ENCODE results near the gene RAP1GAP2. TPM values are rescaled to one million over a fixed set of nuclear protein-coding genes. Genes with fewer than 3 reads are reported as not detected.

The RAP1GAP2 gene
- total RNA-seq, 2 experiments from 2014 or later = 9.4 to 11.0 TPM

DNA sequence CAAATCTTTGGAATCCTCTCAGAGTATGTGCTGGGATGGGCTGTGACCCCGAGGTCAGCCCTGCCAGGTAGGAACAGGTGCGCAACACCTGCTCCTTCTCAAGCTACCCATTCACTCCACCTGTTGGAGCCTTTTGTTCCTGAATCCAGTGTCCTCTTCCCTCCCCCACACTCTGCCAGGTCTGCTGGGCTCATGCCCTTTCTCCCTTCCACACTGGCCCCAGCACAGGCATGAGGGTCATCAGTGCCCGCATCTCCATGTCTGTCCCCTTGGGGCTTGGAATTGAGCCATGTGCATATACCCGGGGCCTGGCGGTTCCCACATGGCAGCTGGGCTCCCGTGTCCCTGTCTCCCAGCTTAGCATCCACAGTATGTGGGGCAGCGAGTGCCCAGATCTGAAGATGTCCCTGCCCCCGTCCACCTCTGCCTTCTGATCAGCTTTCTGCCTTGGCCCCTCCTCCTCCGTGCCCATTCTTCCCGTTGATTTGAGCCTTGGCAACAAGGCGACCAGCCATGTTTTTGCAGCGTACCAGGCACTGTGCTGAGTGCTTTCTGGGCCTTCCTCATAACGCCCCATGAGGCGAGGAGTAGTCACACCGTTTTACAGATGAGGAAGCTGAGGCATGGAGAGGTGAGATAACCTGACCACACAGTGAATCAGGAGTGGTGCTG lies 102.2 kb downstream of the RAP1GAP2 start:
- Mint-ChIP-seq H3K4me1 (ENCODE audit: low read depth) (no peaks in the 10 kb centered on the region), H3K27ac (no peak overlapping the region), H3K4me3 (no peak overlapping the region), H3K9me3 (ENCODE audit: insufficient read depth) (no peaks in the 10 kb centered on the region), H3K36me3 (ENCODE audit: low read depth) (no peaks in the 10 kb centered on the region), H3K27me3 (ENCODE audit: low read depth) (no peaks in the 10 kb centered on the region)
- CTCF ChIA-PET = no interaction called here
- POLR2A ChIA-PET = no interaction called here
- DNase-seq = no peak
- ATAC-seq = no peak

DNA sequence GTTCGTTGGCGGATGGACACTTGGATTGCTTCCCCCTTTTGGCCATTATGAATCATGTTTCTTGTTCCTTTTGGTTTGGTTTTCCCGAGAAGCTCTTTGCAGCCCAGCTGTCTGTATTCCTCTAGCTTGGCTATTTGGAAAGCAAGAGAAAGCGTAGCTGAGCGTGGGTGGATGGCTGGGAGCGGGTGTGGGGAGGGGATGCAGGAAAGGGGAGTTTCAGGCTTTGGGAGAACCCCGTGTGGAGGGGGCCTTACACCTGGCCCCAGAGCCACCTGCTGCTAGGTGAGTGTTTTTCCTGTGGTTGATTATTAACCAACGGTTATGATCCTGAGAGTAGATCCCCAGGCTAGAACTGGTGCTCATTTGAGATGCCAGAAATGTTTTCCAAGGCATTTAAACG lies 103.7 kb downstream of the RAP1GAP2 start:
- no peak overlapping the region for H3K27ac Mint-ChIP-seq
- no peak for DNase-seq
- H3K4me3 Mint-ChIP-seq = no peak overlapping the region
- POLR2A ChIA-PET = no interaction called here
- no peak for ATAC-seq
- no peaks in the 10 kb centered on the region for H3K36me3 Mint-ChIP-seq (ENCODE audit: low read depth)
- no peaks in the 10 kb centered on the region for H3K4me1 Mint-ChIP-seq (ENCODE audit: low read depth)
- H3K27me3 Mint-ChIP-seq (ENCODE audit: low read depth) = no peaks in the 10 kb centered on the region
- no peaks in the 10 kb centered on the region for H3K9me3 Mint-ChIP-seq (ENCODE audit: insufficient read depth)
- CTCF ChIA-PET = no interaction called here

DNA sequence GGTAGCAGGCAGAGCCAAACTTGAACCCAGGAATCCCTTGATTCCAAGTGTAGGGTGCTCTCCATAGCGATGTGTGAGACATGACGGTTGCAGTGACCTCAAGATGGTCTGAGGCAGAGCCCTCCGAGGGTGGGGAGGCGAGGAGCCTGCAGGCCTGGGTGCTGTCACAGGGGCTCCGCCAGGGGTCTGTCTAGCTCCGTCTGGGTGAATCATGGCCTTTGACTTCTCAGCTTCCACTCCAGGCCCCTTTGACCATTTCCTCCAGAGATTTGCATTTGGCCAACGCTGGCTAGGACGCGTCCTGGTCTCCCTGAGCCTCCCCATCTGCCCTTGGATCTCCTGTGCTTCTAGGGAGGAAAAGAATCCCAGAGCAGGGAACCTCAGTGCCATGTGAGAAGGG lies 104.6 kb downstream of the RAP1GAP2 start:
- H3K4me1 Mint-ChIP-seq (ENCODE audit: low read depth) = no peaks in the 10 kb centered on the region
- POLR2A ChIA-PET = no interaction called here

DNA sequence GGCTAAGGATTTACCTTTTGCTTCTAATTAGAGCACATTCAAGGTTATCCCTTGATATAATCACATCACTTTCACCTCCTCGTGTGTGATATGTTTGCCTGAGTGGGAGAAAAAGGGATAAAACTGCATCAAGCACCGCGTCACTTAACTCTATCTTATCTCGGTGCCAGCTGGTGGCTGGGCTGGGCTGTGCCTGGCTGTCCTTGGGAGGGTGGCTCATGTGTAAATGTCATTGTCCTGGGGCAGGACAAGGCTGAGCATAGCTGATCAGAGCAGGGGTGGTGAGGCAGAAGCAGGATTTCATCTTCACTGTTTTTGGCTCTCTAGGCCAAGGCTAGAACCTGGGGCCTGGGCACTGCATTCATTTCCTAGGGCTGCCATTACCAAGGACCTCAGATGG lies 105.3 kb downstream of the RAP1GAP2 start:
- H3K27ac Mint-ChIP-seq = no peak overlapping the region
- POLR2A ChIA-PET = no interaction called here

More for the DNA sequence above, 104.6 kb downstream of the RAP1GAP2 start:
- CTCF ChIA-PET = no interaction called here
- Mint-ChIP-seq H3K4me3 (no peak overlapping the region), H3K9me3 (ENCODE audit: insufficient read depth) (no peaks in the 10 kb centered on the region), H3K36me3 (ENCODE audit: low read depth) (no peaks in the 10 kb centered on the region), H3K27me3 (ENCODE audit: low read depth) (no peaks in the 10 kb centered on the region), H3K27ac (no peak overlapping the region)
- DNase-seq = no peak
- ATAC-seq = no peak

DNA sequence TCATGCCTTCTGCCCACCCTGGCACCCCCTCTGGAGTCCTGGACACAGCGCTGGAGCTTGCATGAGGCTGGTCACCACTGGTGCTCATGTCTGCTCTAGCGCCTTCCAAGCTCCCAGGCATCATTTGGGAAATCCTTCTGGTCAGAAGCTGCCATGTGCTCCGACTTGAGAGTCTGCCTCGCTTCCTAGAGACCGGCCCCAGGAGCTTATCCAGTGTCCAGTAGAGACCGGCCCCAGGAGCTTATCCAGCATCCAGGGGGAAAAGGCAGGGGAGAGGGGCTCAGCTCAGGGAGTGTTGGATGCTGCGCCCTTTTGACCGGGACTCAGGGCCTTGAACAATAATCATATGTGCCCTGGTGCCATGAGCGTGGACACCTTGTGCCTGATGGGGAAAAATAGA lies 106.3 kb downstream of the RAP1GAP2 start:
- Mint-ChIP-seq H3K27me3 (ENCODE audit: low read depth) (no peaks in the 10 kb centered on the region), H3K27ac (no peak overlapping the region), H3K36me3 (ENCODE audit: low read depth) (no peaks in the 10 kb centered on the region), H3K4me1 (ENCODE audit: low read depth) (no peaks in the 10 kb centered on the region), H3K4me3 (no peak overlapping the region), H3K9me3 (ENCODE audit: insufficient read depth) (peaks cover 6% of the 10 kb centered on the region)
- ChIA-PET CTCF (no interaction called here), POLR2A (no interaction called here)
- ATAC-seq (no peak), DNase-seq (no peak)

More for the DNA sequence above, 105.3 kb downstream of the RAP1GAP2 start:
- Mint-ChIP-seq H3K27me3 (ENCODE audit: low read depth) (no peaks in the 10 kb centered on the region), H3K36me3 (ENCODE audit: low read depth) (no peaks in the 10 kb centered on the region), H3K4me3 (no peak overlapping the region), H3K4me1 (ENCODE audit: low read depth) (no peaks in the 10 kb centered on the region), H3K9me3 (ENCODE audit: insufficient read depth) (peaks cover under 1% of the 10 kb centered on the region)
- CTCF ChIA-PET = no interaction called here
- ATAC-seq = no peak
- DNase-seq = no peak

DNA sequence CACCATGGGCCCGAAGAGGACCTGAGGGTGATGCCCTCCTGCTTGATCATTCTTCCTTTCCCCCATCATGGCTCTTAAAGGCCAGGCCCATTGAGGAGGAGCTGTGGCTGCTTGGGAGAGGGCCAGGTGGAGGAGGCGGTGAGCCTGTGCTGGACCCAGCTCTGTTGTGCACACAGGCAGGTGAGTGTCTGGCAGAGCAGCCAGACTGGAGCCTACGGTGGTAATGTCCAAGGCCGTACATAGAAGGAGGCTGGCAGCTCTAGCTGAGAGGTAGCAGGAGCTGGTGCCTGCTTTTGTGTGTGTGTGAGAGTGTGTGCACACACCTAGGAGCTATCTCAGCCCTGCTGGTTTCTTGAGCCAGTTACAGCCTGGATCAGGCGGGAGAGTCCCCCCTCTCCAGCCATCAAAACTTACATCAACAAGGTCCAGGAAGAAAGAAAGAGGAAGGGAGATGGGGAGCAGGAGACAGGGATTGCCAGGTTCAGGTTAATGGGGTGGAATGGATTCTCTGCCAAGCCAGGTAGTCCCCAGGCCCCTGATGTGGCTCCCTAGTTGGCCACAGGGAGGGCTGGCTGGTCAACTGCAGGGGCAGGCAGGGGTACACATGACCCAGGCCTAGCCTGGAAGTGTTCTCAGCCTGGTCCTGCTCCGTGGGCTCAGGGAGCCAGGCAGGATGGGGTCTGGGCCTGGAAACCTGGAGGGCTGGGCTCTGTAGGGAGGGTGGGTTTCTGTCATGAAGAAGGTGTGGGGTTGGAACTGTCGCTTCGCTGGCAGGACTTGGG lies 107.1 kb downstream of the RAP1GAP2 start:
- ChIA-PET CTCF (no interaction called here), POLR2A (interaction anchor here (0.5 kb wide), 1 partner anchor 119 kb away, joined by 3 read pairs; no protein-coding TSS in a partner anchor)
- no peaks in the 10 kb centered on the region for H3K36me3 Mint-ChIP-seq (ENCODE audit: low read depth)
- peaks cover 6% of the 10 kb centered on the region for H3K9me3 Mint-ChIP-seq (ENCODE audit: insufficient read depth)
- H3K27me3 Mint-ChIP-seq (ENCODE audit: low read depth) = peaks cover 2% of the 10 kb centered on the region
- ATAC-seq (no peak), DNase-seq (no peak)
- H3K27ac Mint-ChIP-seq = no peak overlapping the region
- H3K4me3 Mint-ChIP-seq = no peak overlapping the region
- no peaks in the 10 kb centered on the region for H3K4me1 Mint-ChIP-seq (ENCODE audit: low read depth)

DNA sequence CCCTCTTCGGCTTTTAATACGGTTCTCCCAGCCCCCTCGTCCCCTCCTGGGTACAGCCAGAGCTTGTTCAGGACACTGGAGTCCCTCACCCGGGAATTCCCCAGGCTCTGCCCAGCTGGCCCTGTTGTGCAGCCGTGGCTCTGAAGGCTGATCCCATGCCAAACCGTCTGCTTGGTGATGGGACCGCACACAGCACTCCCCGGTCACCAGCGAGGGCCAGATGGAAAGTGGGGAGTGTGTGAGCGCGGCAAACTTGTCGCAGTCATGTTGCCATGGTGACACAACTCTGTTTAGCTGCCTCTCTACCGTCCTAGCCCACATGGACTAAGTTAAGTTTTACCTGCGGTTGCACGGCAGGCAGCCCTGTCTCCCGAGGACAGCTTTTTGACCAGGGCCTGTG lies 107.9 kb downstream of the RAP1GAP2 start:
- no peaks in the 10 kb centered on the region for H3K36me3 Mint-ChIP-seq (ENCODE audit: low read depth)

DNA sequence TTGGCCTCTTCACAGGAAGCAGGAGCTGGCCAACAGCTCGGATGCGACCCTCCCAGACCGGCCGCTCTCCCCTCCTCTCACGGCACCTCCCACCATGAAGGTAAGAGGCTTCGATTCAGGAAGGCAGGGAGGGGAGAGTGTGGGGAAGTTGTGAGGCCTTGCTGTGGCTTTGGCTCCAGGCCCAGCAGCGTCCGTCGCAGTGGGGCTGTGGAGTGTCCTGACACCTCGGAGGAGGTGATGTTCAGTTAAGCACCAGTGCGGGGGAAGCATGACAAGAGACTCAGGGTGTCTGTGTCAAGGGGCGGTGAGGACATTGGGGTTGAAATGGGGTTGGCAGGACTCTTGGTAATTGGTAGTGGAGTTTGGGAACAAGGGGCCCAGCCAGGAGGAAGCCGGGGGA lies 109.0 kb downstream of the RAP1GAP2 start:
- peaks cover 2% of the 10 kb centered on the region for H3K27me3 Mint-ChIP-seq (ENCODE audit: low read depth)
- no peak for ATAC-seq

More for the DNA sequence above, 107.9 kb downstream of the RAP1GAP2 start:
- DNase-seq (no peak), ATAC-seq (no peak)
- H3K9me3 Mint-ChIP-seq (ENCODE audit: insufficient read depth) = peaks cover 6% of the 10 kb centered on the region
- no peaks in the 10 kb centered on the region for H3K4me1 Mint-ChIP-seq (ENCODE audit: low read depth)
- no peak overlapping the region for H3K27ac Mint-ChIP-seq
- no peak overlapping the region for H3K4me3 Mint-ChIP-seq
- H3K27me3 Mint-ChIP-seq (ENCODE audit: low read depth) = peaks cover 2% of the 10 kb centered on the region
- POLR2A ChIA-PET = no interaction called here
- CTCF ChIA-PET = no interaction called here

DNA sequence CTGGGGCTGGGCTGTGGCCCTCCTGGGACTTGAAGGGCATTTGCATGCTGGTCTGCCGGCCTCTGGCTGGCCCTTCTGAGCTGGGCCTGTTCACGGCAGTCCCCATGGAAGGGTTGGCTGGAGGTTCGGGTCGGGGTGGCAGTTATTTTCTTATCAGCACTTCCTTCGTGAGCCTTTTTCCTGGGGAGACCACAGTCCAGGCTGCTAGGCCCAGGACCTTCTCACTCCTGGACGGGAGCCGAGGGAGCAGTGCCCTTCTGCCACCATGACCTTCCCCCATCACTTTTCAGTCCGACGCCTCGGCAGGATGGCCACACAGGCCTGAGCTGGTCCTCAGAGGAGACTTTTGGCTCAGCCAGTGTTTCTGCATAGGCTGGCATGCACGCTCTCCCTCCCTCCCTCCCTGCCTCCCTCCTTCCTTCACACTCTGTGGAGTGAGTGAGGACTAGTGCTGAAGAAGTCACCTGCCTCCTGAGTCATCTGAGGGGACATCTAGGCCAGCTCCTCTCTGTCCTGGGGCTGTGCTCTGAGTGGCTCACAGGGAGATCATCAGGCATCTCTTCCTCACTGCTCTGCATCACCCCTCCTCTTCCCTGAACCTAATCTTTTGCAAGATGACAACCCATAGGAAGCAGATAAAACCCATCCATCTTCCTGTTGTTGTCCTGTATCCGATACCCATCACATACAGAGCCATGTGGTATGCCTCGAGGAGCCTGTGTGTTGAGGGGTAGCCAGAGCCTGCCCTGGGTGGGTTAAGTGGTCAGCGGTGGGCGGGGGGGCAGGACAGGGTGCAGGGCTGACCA lies 109.7 kb downstream of the RAP1GAP2 start:
- Mint-ChIP-seq H3K36me3 (ENCODE audit: low read depth) (no peaks in the 10 kb centered on the region), H3K27ac (no peak overlapping the region), H3K27me3 (ENCODE audit: low read depth) (peaks cover 2% of the 10 kb centered on the region), H3K4me3 (no peak overlapping the region), H3K9me3 (ENCODE audit: insufficient read depth) (peaks cover 6% of the 10 kb centered on the region), H3K4me1 (ENCODE audit: low read depth) (no peaks in the 10 kb centered on the region)
- CTCF ChIA-PET = no interaction called here
- no peak for DNase-seq
- ATAC-seq = no peak
- POLR2A ChIA-PET = no interaction called here

More for the DNA sequence above, 109.0 kb downstream of the RAP1GAP2 start:
- Mint-ChIP-seq H3K36me3 (ENCODE audit: low read depth) (no peaks in the 10 kb centered on the region), H3K4me1 (ENCODE audit: low read depth) (no peaks in the 10 kb centered on the region), H3K27ac (no peak overlapping the region), H3K9me3 (ENCODE audit: insufficient read depth) (peaks cover 6% of the 10 kb centered on the region), H3K4me3 (no peak overlapping the region)
- no peak for DNase-seq
- POLR2A ChIA-PET = no interaction called here
- CTCF ChIA-PET = no interaction called here

DNA sequence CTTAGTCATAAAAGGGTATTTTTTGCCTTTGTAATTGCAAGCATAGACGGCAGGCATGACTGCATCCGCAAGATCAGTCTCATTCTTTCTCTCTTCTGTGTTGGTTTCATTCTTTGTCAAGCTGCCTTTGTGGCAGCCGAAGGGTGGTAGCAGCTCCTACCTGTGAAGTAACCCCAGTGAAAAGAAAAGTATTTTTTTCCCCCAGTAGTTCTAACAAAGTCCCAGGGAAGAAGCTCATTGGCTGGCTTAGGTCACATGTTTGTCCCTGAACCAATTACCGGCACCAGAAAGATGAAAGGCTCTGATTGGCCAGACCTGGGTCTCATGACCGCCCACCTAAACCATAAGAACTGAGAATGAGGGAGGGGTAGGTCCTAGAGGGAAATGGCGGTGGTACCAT lies 110.7 kb downstream of the RAP1GAP2 start:
- POLR2A ChIA-PET = no interaction called here

DNA sequence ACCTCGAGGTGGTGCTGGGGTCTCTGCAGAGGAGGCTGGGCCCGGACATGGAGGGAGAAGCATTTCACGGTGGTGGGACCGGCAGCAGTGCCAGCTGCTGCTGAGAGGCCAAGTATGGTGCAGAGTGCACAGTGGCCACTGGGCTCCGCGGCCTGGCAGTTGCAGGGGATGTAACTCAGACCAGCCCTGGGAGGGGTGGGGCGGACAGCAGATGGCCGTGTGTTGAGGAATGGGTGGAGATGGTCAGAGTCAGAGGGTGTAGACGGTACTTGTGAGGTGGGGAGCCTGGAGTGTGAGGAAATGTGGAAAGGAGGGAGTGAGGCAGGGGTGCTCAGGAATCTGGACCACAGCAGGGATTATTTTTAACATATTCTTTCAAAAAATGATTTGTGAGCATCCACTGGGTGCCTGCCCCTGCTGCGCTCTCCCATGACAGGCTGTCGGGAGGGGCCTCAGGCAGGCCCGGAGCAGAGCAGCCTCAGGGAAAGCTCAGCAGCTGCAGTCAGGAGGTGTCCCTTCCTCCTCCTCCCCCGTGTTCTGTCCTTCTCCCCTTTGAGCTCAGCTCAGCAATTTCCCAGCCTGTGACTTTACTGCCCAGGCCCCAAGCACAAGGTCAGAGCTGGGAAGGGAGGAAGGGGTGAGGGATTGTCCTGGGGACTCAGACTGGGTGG lies 113.1 kb downstream of the RAP1GAP2 start:
- peaks cover 2% of the 10 kb centered on the region for H3K27me3 Mint-ChIP-seq (ENCODE audit: low read depth)
- ChIA-PET CTCF (no interaction called here), POLR2A (no interaction called here)
- H3K4me3 Mint-ChIP-seq = no peak overlapping the region
- no peaks in the 10 kb centered on the region for H3K36me3 Mint-ChIP-seq (ENCODE audit: low read depth)
- H3K4me1 Mint-ChIP-seq (ENCODE audit: low read depth) = no peaks in the 10 kb centered on the region
- H3K9me3 Mint-ChIP-seq (ENCODE audit: insufficient read depth) = peaks cover 6% of the 10 kb centered on the region
- H3K27ac Mint-ChIP-seq = no peak overlapping the region
- DNase-seq (no peak), ATAC-seq (no peak)

More for the DNA sequence above, 110.7 kb downstream of the RAP1GAP2 start:
- Mint-ChIP-seq H3K9me3 (ENCODE audit: insufficient read depth) (peaks cover 6% of the 10 kb centered on the region), H3K4me1 (ENCODE audit: low read depth) (no peaks in the 10 kb centered on the region), H3K4me3 (no peak overlapping the region), H3K27ac (no peak overlapping the region), H3K27me3 (ENCODE audit: low read depth) (peaks cover 2% of the 10 kb centered on the region), H3K36me3 (ENCODE audit: low read depth) (no peaks in the 10 kb centered on the region)
- CTCF ChIA-PET = no interaction called here
- DNase-seq = no peak
- ATAC-seq = no peak

DNA sequence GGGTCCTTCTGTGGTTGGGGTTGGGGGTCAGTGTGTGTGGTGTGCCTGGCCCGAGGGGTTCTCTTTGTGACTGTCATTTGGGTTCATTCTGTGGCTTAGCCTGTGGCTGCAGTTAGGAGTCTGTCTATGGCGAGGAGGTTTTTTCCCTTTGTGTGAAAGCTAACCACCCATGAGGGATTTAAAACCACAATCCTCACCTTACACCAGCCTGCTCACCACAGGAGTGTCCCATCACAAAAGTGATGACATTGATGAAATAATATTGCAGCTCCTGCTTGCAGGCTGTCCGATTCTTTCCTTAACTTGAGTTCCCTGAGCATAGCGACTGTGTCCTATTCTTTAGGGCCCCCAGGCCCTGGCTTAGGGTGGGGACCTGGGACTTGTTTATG lies 113.6 kb downstream of the RAP1GAP2 start:
- H3K4me1 Mint-ChIP-seq (ENCODE audit: low read depth) = no peaks in the 10 kb centered on the region
- peaks cover 6% of the 10 kb centered on the region for H3K9me3 Mint-ChIP-seq (ENCODE audit: insufficient read depth)
- no peaks in the 10 kb centered on the region for H3K36me3 Mint-ChIP-seq (ENCODE audit: low read depth)
- ChIA-PET POLR2A (no interaction called here), CTCF (no interaction called here)
- peaks cover 2% of the 10 kb centered on the region for H3K27me3 Mint-ChIP-seq (ENCODE audit: low read depth)
- ATAC-seq = no peak
- no peak overlapping the region for H3K27ac Mint-ChIP-seq
- no peak overlapping the region for H3K4me3 Mint-ChIP-seq
- DNase-seq = no peak

Measured in activated CD8-positive, alpha-beta T cell treated with anti-CD3 and anti-CD28 coated beads, Interleukin-2, amount 10 ng/mL, durations not matched to agents 7 days and 5 days (primary cell).